Fibroblast of the conjunctiva (primary cell): ENCODE measurements around the gene SEMA3E.
"Not testable (repeated sequence)": the region's sequence is repeated elsewhere in the genome, so short reads cannot be mapped to it uniquely, and the experiment has no call there.

Source experiments
- DNase-seq: peaks from one replicate; pipeline ENCODE4 v3.0.0-alpha.2; 2010; ENCODE audit warnings: low read depth

Gene SEMA3E

GRCh38 chr7:83486536-83486935, 162.4 kb downstream of the SEMA3E start:
- DNase-seq, result no peak

GRCh38 chr7:83484826-83485225, 164.1 kb downstream of the SEMA3E start:
- no peak for DNase-seq

GRCh38 chr7:83484266-83484665, 164.7 kb downstream of the SEMA3E start:
- no peak for DNase-seq

- DNase-seq, result no peak
These were observed 170.3 kb downstream of the SEMA3E start for GRCh38 chr7:83478616-83479015.

GRCh38 chr7:83476511-83477050, 172.4 kb downstream of the SEMA3E start:
- no peak for DNase-seq

GRCh38 chr7:83475420-83475819, 173.5 kb downstream of the SEMA3E start:
- no peak for DNase-seq

- DNase-seq, result no peak
These were observed 176.6 kb downstream of the SEMA3E start for GRCh38 chr7:83472376-83472775.

GRCh38 chr7:83469491-83469890, 179.4 kb downstream of the SEMA3E start:
- DNase-seq, result no peak

GRCh38 chr7:83469076-83469475, 179.9 kb downstream of the SEMA3E start:
- no peak for DNase-seq

GRCh38 chr7:83468251-83468739, 180.6 kb downstream of the SEMA3E start:
- peak; percentile 96 for DNase-seq

GRCh38 chr7:83467493-83467892, 181.4 kb downstream of the SEMA3E start:
- DNase-seq, result no peak

GRCh38 chr7:83466956-83467355, 182.0 kb downstream of the SEMA3E start:
- DNase-seq, result no peak

GRCh38 chr7:83466187-83466923, 182.6 kb downstream of the SEMA3E start:
- DNase-seq, result no peak

- no peak for DNase-seq
These were observed 183.3 kb downstream of the SEMA3E start for GRCh38 chr7:83465643-83466042.

- DNase-seq, result not testable (repeated sequence)
These were observed 187.1 kb downstream of the SEMA3E start for GRCh38 chr7:83461820-83462219.

- not testable (repeated sequence) for DNase-seq
These were observed 188.8 kb downstream of the SEMA3E start for GRCh38 chr7:83459930-83460653.

- DNase-seq, result not testable (repeated sequence)
These were observed 189.6 kb downstream of the SEMA3E start for GRCh38 chr7:83459101-83459929.

GRCh38 chr7:83457022-83457892, 191.7 kb downstream of the SEMA3E start:
- DNase-seq, result no peak

GRCh38 chr7:83456413-83456812, 192.5 kb downstream of the SEMA3E start:
- DNase-seq, result no peak

GRCh38 chr7:83455612-83456011, 193.3 kb downstream of the SEMA3E start:
- no peak for DNase-seq

GRCh38 chr7:83452256-83452655, 196.7 kb downstream of the SEMA3E start:
- DNase-seq, result no peak
